B cell (primary cell): ENCODE measurements around the gene FXR2. TPM values are rescaled to one million over a fixed set of nuclear protein-coding genes. Genes with fewer than 3 reads are reported as not detected.
A peak's percentile ranks its signal among the peaks of the same experiment; 100 is the strongest.

ENCODE experiments used
- ATAC-seq: fragments of 200-7000 bp; cut with Tn5 transposase; one replicate; pipeline ENCODE4 v1.10.0; 2021; ENCODE audit warnings: low read depth, mild to moderate bottlenecking, moderate number of reproducible peaks, moderate library complexity
- CTCF ChIA-PET: fragments of 350-600 bp; sonication (Branson Sonifier 250); formaldehyde crosslinking; loops from one replicate; lab custom pipeline; 2021; ENCODE audit warnings: antibody characterized with exemption, inconsistent platforms; lab: Charles Lee
- POLR2A ChIA-PET: fragments of 350-600 bp; sonication (Branson Sonifier 250); formaldehyde crosslinking; loops from one replicate; lab custom pipeline; 2021; ENCODE audit warnings: antibody characterized with exemption; lab: Charles Lee
- DNase-seq: peaks from one replicate; pipeline ENCODE4 v3.0.0; 2013
- H2AFZ ChIP-seq: 2 replicates; pipeline ENCODE4 v1.6.1; 2012; ENCODE audit warnings: mild to moderate bottlenecking, low read depth, low read length; ENCODE audit not compliant: insufficient read depth, poor library complexity, severe bottlenecking
- H3K27ac ChIP-seq, 2 donors: 1 replicate in 1 of 2; 2 replicates in 1 of 2; pipeline ENCODE4 v1.5.1; 2012 to 2013; ENCODE audit warnings: low read length in 2 of 2, mild to moderate bottlenecking in 2 of 2, moderate library complexity in 1 of 2
- H3K27me3 ChIP-seq, 4 experiments: fragments of 200-600 bp in 1 of 4; sonication (generic) in 1 of 4; replicated peaks in 1 of 4; 1 replicate in 2 of 4; 2 replicates in 2 of 4; pipeline versions ENCODE4 v1.6.1 to v1.7.0; 2013 to 2016; ENCODE audit warnings: low read length in 3 of 4, mild to moderate bottlenecking in 2 of 4, mixed read lengths in 1 of 4, moderate library complexity in 1 of 4; ENCODE audit not compliant: insufficient read depth in 4 of 4, control insufficient read depth in 3 of 4; ENCODE audit errors: control extremely low read depth in 1 of 4
- H3K36me3 ChIP-seq, 2 experiments: replicated peaks in 1 of 2; 1 replicate in 1 of 2; 2 replicates in 1 of 2; pipeline versions ENCODE4 v1.6.1 to v1.7.1; 2013; ENCODE audit warnings: low read length in 1 of 2; ENCODE audit not compliant: insufficient read depth in 2 of 2, control insufficient read depth in 1 of 2; ENCODE audit errors: control extremely low read depth in 1 of 2, extremely low read depth in 1 of 2
- H3K4me1 ChIP-seq, 2 donors: fragments of 200-600 bp in 1 of 2; sonication (generic) in 1 of 2; 1 replicate in 1 of 2; 2 replicates in 1 of 2; pipeline versions ENCODE4 v1.5.1 to v1.6.1; 2013 to 2017; ENCODE audit warnings: low read length in 2 of 2; ENCODE audit not compliant: control insufficient read depth in 2 of 2, insufficient read depth in 2 of 2
- H3K4me2 ChIP-seq: replicated peaks from 2 replicates; pipeline ENCODE3; 2012; ENCODE audit warnings: mild to moderate bottlenecking, low read depth, low read length; ENCODE audit not compliant: poor library complexity, severe bottlenecking
- H3K4me3 ChIP-seq, 5 experiments: fragments of 200-600 bp in 1 of 5; sonication (generic) in 1 of 5; 1 replicate in 3 of 5; 2 replicates in 2 of 5; pipeline versions ENCODE4 v1.5.1 to v1.7.0; 2011 to 2016; ENCODE audit warnings: low read length in 4 of 5, mild to moderate bottlenecking in 4 of 5, low read depth in 2 of 5, control low read depth in 1 of 5, moderate library complexity in 1 of 5; ENCODE audit not compliant: insufficient read depth in 1 of 5; ENCODE audit errors: control extremely low read depth in 1 of 5, extremely low read depth in 1 of 5
- H3K79me2 ChIP-seq: fragments of 200-600 bp; sonication (generic); one replicate; pipeline ENCODE4 v1.6.0; 2016; ENCODE audit warnings: low read length; ENCODE audit not compliant: control insufficient read depth, insufficient read depth
- H3K9ac ChIP-seq: fragments of 200-600 bp; sonication (generic); 2 replicates; pipeline ENCODE4 v1.6.1; 2017; ENCODE audit warnings: mild to moderate bottlenecking, low read length, moderate library complexity
- H3K9me3 ChIP-seq, 3 donors: one replicate each; pipeline versions ENCODE4 v1.6.1 to v1.7.1; 2013; ENCODE audit warnings: low read length in 2 of 3; ENCODE audit not compliant: control insufficient read depth in 2 of 3, insufficient read depth in 1 of 3; ENCODE audit errors: control extremely low read depth in 1 of 3
- H4K20me1 ChIP-seq: 2 replicates; pipeline ENCODE4 v1.6.0; 2012; ENCODE audit warnings: mild to moderate bottlenecking, low read length; ENCODE audit not compliant: insufficient read depth, control insufficient read depth, poor library complexity, severe bottlenecking
- H3K27ac Mint-ChIP-seq: one replicate; pipeline ENCODE4 v1.8.0; 2021; ENCODE audit warnings: mixed read lengths
- H3K27me3 Mint-ChIP-seq: one replicate; pipeline ENCODE4 v1.8.0; 2021; ENCODE audit warnings: mixed read lengths
- H3K4me1 Mint-ChIP-seq: one replicate; pipeline ENCODE4 v1.8.0; 2021; ENCODE audit warnings: mixed read lengths
- H3K4me3 Mint-ChIP-seq: one replicate; pipeline ENCODE4 v1.8.0; 2021; ENCODE audit warnings: mixed read lengths
- H3K9me3 Mint-ChIP-seq: one replicate; pipeline ENCODE4 v1.8.0; 2022; ENCODE audit warnings: mixed read lengths; ENCODE audit not compliant: insufficient read depth
- EZH2 ChIP-seq: IDR thresholded peaks from 2 replicates; pipeline ENCODE4 v1.6.1; 2012; ENCODE audit warnings: borderline replicate concordance, low read depth, mild to moderate bottlenecking, moderate library complexity, low read length; ENCODE audit not compliant: insufficient read depth, poor library complexity, severe bottlenecking
- WGBS: methylation state at CpG from one replicate; pipeline ENCODE4 v1.1.5; 2013; ENCODE audit warnings: missing lambda C conversion rate; ENCODE audit not compliant: insufficient coverage; 5-methylcytosine and 5-hydroxymethylcytosine counted together
- intact Hi-C: fragments of 100-400 bp; cut with micrococcal nuclease; formaldehyde crosslinking; loops from one replicate; pipeline ENCODE4 v1.10.0; 2022
- polyA plus RNA-seq: library from polyadenylated mRNA; depleted of rRNA; stranded (reverse); fragments of >200 nt; gene quantifications from 2 replicates; pipeline ENCODE4 v1.2.3, GENCODE V29; 2012
- total RNA-seq, 2 donors: library from RNA; stranded (reverse); fragments of 120-200 nt in 1 of 2; gene quantifications; 1 replicate in 1 of 2; 2 replicates in 1 of 2; pipeline versions ENCODE4 v1.2.3 to v1.2.4, GENCODE V29; 2013 to 2022
- TF ChIP-seq, protein P1 (sequence below): fragments of 200-600 bp; IDR thresholded peaks from one replicate; pipeline ENCODE4 v1.8.0; 2022; ENCODE audit warnings: antibody characterized with exemption, mild to moderate bottlenecking

Gene FXR2
- total and polyA plus RNA-seq, 2 donors (not counting 1 experiment from before 2014, with no cell fraction given): 37.2 to 45.8 TPM

DNA sequence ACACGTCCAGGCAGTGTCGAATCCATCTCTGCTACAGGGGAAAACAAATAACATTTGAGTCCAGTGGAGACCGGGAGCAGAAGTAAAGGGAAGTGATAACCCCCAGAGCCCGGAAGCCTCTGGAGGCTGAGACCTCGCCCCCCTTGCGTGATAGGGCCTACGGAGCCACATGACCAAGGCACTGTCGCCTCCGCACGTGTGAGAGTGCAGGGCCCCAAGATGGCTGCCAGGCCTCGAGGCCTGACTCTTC, 42.4 kb downstream of the FXR2 start:
- Histone ChIP-seq H3K79me2 (peaks cover 40% of the 10 kb centered on the region), H3K36me3 (peaks cover 20 to 61% of the 10 kb centered on the region in 2 experiments), H4K20me1 (peaks cover 45% of the 10 kb centered on the region), H3K4me3 (peak overlapping the region; percentile 63 to 87 (median 77)), H2AFZ (peak overlapping the region; percentile 69), H3K9me3 (no peaks in the 10 kb centered on the region), H3K9ac (peak overlapping the region; percentile 84), H3K4me1 (peaks cover 22 to 28% of the 10 kb centered on the region in 2 donors), H3K4me2 (peak overlapping the region; percentile 91), H3K27ac (peak overlapping the region; percentile 88 to 94), H3K27me3 (no peaks in the 10 kb centered on the region)
- ChIA-PET POLR2A (interaction anchor here (1.0 to 1.5 kb wide), 3 partner anchors 20 to 87 kb away, joined by 3 to 8 read pairs (median 5); no protein-coding TSS in a partner anchor), CTCF (interaction anchor here (1.1 to 1.6 kb wide), 3 partner anchors 12 to 57 kb away, joined by 3 to 13 read pairs (median 5); partner anchors contain the start of gene FXR2)
- intact Hi-C loops: loop anchor here (1.0 to 10.0 kb wide), 13 partner anchors 11 to 557 kb away; partner anchors contain the start of genes CYB5D1, EIF5A, ELP5 and MPDU1
- H3K27me3 Mint-ChIP-seq: no peaks in the 10 kb centered on the region
- no peak for ATAC-seq
- no peaks in the 10 kb centered on the region for H3K9me3 Mint-ChIP-seq
- no peak for DNase-seq
- WGBS: 0% methylated on average over 9 of the region's 11 CpGs
- TF ChIP-seq EZH2: no peak
- TF ChIP-seq, protein P1, sequence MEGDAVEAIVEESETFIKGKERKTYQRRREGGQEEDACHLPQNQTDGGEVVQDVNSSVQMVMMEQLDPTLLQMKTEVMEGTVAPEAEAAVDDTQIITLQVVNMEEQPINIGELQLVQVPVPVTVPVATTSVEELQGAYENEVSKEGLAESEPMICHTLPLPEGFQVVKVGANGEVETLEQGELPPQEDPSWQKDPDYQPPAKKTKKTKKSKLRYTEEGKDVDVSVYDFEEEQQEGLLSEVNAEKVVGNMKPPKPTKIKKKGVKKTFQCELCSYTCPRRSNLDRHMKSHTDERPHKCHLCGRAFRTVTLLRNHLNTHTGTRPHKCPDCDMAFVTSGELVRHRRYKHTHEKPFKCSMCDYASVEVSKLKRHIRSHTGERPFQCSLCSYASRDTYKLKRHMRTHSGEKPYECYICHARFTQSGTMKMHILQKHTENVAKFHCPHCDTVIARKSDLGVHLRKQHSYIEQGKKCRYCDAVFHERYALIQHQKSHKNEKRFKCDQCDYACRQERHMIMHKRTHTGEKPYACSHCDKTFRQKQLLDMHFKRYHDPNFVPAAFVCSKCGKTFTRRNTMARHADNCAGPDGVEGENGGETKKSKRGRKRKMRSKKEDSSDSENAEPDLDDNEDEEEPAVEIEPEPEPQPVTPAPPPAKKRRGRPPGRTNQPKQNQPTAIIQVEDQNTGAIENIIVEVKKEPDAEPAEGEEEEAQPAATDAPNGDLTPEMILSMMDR: no peak
- H3K4me1 Mint-ChIP-seq: peaks cover 47% of the 10 kb centered on the region
- H3K27ac Mint-ChIP-seq: peak overlapping the region; percentile 99
- peak overlapping the region; percentile 94 for H3K4me3 Mint-ChIP-seq

GRCh38 chr17:7570351-7570750, 44.3 kb downstream of the FXR2 start:
- ChIA-PET POLR2A (interaction anchor here (0.6 kb wide), 1 partner anchor 622 kb away, joined by 3 read pairs; no protein-coding TSS in a partner anchor), CTCF (interaction anchor here (0.8 to 2.9 kb wide), 5 partner anchors 10 to 134 kb away, joined by 3 to 18 read pairs (median 3); partner anchors contain the start of gene WRAP53)
- Histone ChIP-seq H3K27ac (no peak overlapping the region), H3K9me3 (no peaks in the 10 kb centered on the region), H4K20me1 (peaks cover 27% of the 10 kb centered on the region), H3K36me3 (peaks cover 11 to 55% of the 10 kb centered on the region in 2 experiments), H2AFZ (no peak overlapping the region), H3K9ac (no peak overlapping the region), H3K4me2 (no peak overlapping the region), H3K27me3 (no peaks in the 10 kb centered on the region), H3K4me1 (peaks cover 19 to 26% of the 10 kb centered on the region in 2 donors), H3K4me3 (no peak overlapping the region), H3K79me2 (peaks cover 46% of the 10 kb centered on the region)
- 100% methylated on average over 2 of the region's 10 CpGs for WGBS
- TF ChIP-seq, protein P1: no peak
- TF ChIP-seq EZH2: no peak
- H3K27me3 Mint-ChIP-seq: no peaks in the 10 kb centered on the region
- H3K9me3 Mint-ChIP-seq: no peaks in the 10 kb centered on the region
- H3K27ac Mint-ChIP-seq: peak overlapping the region; percentile 71
- intact Hi-C loops: loop anchor here (5.0 to 10.0 kb wide), 3 partner anchors 168 to 556 kb away; partner anchors contain the start of genes CYB5D1, NAA38, RNASEK and TMEM256
- H3K4me1 Mint-ChIP-seq: peaks cover 34% of the 10 kb centered on the region
- peak overlapping the region; percentile 18 for H3K4me3 Mint-ChIP-seq
- ATAC-seq (no peak), DNase-seq (no peak)
